ENCODE data around the gene S100A16. TPM values are rescaled to one million over a fixed set of nuclear protein-coding genes. Genes with fewer than 3 reads are reported as not detected.

Gene S100A16
- total and polyA plus RNA-seq, 9 of the 15 experiments (the other 6 are each of a cell fraction or from before 2014, with no cell fraction given) = 1.6 to 6.9 (median 4.3) TPM

DNA sequence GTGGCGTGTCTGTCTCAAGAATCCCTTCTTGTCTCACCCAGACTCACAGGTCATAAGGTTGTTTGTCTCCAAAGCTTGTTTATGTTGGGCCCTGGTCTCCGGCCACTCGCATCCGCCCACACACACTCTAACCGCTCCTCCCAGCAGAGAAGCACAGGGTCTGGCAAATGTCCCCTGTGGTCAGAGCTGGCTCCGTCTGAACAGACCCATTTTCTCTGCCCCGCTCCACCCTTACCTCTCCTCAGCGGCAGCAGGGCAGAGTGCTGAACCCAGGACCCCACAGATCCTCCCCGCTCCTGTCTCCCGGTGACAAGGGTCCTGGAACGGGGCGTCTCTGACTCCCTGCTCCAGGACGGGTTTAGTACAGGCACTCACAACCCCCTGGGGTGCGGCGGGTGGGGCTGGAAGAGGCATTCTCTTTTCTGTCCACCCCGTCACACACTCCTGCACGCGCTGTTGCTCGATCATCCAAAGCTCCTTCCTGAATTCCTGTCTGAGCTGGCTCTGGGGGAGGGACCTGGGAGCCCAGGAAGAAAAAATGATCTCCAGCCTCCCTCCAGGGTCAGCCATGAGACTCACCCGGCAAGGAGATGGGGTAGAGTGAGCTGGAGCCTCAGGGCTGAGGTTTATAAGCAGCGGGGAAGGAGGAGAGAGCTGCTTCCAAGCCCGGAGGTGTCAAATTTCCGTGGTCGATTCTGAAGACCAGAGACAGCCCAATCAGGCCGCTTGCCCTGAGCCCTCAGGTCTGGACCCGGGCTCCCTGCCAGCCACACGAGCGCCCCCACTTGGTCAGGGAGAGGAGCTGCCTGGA lies 14.2 kb upstream of the S100A16 start, which contains the start of gene S100A13 (continued):
- TF ChIP-seq, protein P1, sequence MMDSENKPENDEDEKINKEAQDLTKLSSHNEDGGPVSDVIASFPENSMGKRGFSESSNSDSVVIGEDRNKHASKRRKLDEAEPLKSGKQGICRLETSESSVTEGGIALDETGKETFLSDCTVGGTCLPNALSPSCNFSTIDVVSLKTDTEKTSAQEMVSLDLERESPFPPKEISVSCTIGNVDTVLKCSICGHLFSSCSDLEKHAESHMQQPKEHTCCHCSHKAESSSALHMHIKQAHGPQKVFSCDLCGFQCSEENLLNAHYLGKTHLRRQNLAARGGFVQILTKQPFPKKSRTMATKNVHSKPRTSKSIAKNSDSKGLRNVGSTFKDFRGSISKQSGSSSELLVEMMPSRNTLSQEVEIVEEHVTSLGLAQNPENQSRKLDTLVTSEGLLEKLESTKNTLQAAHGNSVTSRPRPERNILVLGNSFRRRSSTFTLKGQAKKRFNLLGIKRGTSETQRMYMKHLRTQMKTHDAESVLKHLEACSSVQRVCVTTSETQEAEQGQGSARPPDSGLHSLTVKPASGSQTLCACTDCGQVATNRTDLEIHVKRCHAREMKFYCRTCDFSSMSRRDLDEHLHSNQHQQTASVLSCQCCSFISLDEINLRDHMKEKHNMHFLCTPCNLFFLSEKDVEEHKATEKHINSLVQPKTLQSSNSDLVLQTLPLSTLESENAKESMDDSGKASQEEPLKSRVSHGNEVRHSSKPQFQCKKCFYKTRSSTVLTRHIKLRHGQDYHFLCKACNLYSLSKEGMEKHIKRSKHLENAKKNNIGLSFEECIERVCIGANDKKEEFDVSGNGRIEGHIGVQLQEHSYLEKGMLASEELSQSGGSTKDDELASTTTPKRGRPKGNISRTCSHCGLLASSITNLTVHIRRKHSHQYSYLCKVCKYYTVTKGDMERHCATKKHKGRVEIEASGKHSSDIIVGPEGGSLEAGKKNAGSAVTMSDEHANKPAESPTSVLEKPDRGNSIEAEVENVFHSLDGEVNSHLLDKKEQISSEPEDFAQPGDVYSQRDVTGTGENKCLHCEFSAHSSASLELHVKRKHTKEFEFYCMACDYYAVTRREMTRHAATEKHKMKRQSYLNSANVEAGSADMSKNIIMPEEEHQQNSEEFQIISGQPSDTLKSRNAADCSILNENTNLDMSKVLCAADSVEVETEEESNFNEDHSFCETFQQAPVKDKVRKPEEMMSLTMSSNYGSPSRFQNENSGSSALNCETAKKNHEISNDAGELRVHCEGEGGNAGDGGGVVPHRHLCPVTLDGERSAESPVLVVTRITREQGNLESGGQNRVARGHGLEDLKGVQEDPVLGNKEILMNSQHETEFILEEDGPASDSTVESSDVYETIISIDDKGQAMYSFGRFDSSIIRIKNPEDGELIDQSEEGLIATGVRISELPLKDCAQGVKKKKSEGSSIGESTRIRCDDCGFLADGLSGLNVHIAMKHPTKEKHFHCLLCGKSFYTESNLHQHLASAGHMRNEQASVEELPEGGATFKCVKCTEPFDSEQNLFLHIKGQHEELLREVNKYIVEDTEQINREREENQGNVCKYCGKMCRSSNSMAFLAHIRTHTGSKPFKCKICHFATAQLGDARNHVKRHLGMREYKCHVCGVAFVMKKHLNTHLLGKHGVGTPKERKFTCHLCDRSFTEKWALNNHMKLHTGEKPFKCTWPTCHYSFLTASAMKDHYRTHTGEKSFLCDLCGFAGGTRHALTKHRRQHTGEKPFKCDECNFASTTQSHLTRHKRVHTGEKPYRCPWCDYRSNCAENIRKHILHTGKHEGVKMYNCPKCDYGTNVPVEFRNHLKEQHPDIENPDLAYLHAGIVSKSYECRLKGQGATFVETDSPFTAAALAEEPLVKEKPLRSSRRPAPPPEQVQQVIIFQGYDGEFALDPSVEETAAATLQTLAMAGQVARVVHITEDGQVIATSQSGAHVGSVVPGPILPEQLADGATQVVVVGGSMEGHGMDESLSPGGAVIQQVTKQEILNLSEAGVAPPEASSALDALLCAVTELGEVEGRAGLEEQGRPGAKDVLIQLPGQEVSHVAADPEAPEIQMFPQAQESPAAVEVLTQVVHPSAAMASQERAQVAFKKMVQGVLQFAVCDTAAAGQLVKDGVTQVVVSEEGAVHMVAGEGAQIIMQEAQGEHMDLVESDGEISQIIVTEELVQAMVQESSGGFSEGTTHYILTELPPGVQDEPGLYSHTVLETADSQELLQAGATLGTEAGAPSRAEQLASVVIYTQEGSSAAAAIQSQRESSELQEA (IDR thresholded peaks at IDR 0.05; ENCODE audit: low read depth) = no peak
- TF ChIP-seq CBX1 (IDR thresholded peaks at IDR 0.05; ENCODE audit: low read depth) (peak; percentile 11; the same call in 1 of the 2 replicates), SIX5 (IDR thresholded peaks at IDR 0.05; ENCODE audit: borderline replicate concordance in 1 of 2, insufficient read depth in 1 of 2, low read depth in 1 of 2, low read length in 2 of 2) (no peak; a peak in 1 of 4 replicates), CC2D1A (IDR thresholded peaks at IDR 0.05) (0 out of 2 replicates have a peak, but pooled peaks have one; percentile 8), CCNT2 (IDR thresholded peaks at IDR 0.05; ENCODE audit: borderline replicate concordance, extremely low read depth, insufficient read length, low read depth, low read length) (no peak), GABPB1 (CRISPR knock-in tag; IDR thresholded peaks at IDR 0.05) (peak; percentile 19; the same call in 1 of the 2 replicates), SETDB1 (IDR thresholded peaks at IDR 0.05; ENCODE audit: low read length) (no peak), E2F3 (CRISPR knock-in tag; IDR thresholded peaks at IDR 0.05) (no peak), HDAC6 (IDR thresholded peaks at IDR 0.05; ENCODE audit: low read depth, low read length) (no peak), CAMTA2 (CRISPR knock-in tag; conservative IDR thresholded peaks at IDR 0.05) (no peak), GATAD2A (IDR thresholded peaks at IDR 0.05) (no peak), SMARCB1 (IDR thresholded peaks at IDR 0.05; ENCODE audit: insufficient read length, low read depth) (no peak), RUNX1 (IDR thresholded peaks at IDR 0.05; ENCODE audit: low read depth) (no peak), GABPA (tag; conservative IDR thresholded peaks at IDR 0.05; ENCODE audit: low read depth) (no peak), SMC3 (conservative IDR thresholded peaks at IDR 0.05; ENCODE audit: insufficient read depth, low read depth, low read length) (peak; percentile 41; the same call in 1 of the 2 replicates), L3MBTL2 (IDR thresholded peaks at IDR 0.05) (peak; percentile 87), CEBPB (tag; IDR thresholded peaks at IDR 0.05) (no peak), DACH1 (IDR thresholded peaks at IDR 0.05; ENCODE audit: partially characterized antibody) (no peak)
- TF ChIP-seq, protein P2, sequence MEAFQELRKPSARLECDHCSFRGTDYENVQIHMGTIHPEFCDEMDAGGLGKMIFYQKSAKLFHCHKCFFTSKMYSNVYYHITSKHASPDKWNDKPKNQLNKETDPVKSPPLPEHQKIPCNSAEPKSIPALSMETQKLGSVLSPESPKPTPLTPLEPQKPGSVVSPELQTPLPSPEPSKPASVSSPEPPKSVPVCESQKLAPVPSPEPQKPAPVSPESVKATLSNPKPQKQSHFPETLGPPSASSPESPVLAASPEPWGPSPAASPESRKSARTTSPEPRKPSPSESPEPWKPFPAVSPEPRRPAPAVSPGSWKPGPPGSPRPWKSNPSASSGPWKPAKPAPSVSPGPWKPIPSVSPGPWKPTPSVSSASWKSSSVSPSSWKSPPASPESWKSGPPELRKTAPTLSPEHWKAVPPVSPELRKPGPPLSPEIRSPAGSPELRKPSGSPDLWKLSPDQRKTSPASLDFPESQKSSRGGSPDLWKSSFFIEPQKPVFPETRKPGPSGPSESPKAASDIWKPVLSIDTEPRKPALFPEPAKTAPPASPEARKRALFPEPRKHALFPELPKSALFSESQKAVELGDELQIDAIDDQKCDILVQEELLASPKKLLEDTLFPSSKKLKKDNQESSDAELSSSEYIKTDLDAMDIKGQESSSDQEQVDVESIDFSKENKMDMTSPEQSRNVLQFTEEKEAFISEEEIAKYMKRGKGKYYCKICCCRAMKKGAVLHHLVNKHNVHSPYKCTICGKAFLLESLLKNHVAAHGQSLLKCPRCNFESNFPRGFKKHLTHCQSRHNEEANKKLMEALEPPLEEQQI (IDR thresholded peaks at IDR 0.05) = no peak

All from K562 (cell line).